Measurements from ENCODE around the gene ICAM5.

DNA sequence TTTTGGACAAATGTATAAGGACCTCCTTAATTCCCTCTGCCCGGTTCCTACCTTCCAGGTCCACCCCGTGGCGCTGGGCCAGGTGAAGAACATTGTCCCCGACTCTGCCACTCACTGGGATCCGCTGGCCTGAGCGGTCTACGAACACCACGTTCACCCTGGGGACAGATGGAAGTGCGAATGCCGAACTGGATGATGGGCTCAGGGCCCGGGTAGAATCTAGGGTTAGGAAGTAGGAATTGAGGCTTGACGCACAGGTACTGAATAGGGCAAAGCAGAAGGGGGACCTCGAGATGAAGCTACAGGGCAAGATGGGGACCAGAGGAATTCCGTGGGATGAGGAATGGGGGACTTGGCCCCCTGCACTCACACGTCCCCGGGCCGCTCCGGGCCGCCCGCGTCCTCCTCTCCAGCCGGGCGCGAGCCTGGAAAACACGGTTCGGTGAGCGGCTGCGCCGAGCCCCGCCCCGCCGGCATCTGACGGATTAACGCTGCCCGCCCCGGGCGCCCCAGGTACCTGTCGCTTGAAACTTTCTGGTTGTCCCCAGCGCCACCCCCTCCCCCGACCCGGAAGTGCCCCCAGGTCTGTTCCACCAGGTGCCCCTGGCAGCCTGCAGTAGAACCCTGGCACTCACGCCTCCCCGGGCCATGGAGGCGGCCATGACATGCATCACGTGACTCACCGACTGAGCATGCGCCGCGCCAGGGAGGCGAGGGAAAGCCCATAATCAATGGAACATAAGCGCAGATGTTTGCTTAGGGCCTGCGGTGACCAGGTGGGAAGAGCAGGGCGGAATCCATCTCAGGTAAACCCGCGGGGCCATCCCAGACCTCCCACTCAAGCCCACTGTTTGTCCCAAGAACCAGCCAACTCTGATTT, 25.8 kb downstream of the ICAM5 start, which contains the start of gene FDX2:
- no peak for TF ChIP-seq FOXM1 (IDR thresholded peaks at IDR 0.05; ENCODE audit: borderline replicate concordance)
- TF ChIP-seq, protein P1, sequence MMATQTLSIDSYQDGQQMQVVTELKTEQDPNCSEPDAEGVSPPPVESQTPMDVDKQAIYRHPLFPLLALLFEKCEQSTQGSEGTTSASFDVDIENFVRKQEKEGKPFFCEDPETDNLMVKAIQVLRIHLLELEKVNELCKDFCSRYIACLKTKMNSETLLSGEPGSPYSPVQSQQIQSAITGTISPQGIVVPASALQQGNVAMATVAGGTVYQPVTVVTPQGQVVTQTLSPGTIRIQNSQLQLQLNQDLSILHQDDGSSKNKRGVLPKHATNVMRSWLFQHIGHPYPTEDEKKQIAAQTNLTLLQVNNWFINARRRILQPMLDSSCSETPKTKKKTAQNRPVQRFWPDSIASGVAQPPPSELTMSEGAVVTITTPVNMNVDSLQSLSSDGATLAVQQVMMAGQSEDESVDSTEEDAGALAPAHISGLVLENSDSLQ (IDR thresholded peaks at IDR 0.05) = no peak

Measured in HEK293T (cell line).